Vagina (tissue), 2 donors: ENCODE results near the gene ZNF382.
A peak's percentile ranks its signal among the peaks of the same experiment; 100 is the strongest.

Experiments
- POLR2AphosphoS5 ChIP-seq, 2 donors: sonication (generic); formaldehyde crosslinking; IDR thresholded peaks; one replicate each; pipeline ENCODE4 v1.9.0; 2017; ENCODE audit warnings: antibody characterized with exemption in 2 of 2, mild to moderate bottlenecking in 2 of 2, low read depth in 1 of 2; ENCODE audit not compliant: insufficient read depth in 1 of 2
- TF ChIP-seq, protein P1 (sequence below), 3 experiments: fragments of 450-650 bp in 2 of 3; fragments of 200-600 bp in 1 of 3; sonication (generic) in 1 of 3; IDR thresholded peaks; one replicate each; pipeline ENCODE4 v1.5.1; 2017 to 2019; ENCODE audit warnings: antibody characterized with exemption in 3 of 3, mild to moderate bottlenecking in 2 of 3, moderate library complexity in 2 of 3

DNA sequence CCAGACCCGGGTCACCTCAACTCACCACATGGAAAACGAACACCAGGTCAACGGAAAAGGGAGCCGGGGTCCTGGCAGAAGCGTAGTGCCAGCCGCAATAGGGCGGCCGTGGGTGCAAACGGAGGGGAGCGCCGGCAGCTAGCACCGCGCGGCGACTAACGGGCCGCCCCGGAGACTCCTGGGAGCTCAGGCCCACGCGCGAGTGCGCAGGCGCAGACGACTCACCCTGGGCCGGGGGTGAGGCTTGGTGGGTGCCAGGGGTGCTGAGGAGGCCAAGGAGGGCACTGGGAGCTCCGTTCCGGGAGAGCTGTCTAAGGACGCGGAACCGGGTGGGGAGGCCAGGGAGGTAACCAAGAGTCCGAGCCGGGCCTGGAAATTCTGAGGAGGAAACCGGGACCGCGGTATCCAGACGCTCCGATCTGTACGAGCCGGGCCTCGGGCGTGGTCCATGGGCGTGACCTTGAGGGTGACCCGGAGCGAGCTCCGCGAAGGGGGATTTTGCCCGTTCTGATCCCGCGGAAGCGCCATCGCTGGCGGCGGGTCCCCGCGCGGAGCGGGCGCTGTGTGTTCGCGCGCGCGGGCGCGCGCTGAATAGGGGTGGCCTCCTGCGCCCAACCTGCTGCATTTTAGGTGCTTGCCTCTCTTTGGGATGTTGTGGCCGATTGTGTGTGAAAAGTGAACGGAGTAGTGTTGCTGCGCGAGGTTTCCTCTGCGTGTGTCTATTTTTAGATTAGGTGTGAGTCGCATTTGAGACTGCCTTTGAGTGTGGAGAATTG is at the start of gene ZNF382:
- TF ChIP-seq, protein P1, sequence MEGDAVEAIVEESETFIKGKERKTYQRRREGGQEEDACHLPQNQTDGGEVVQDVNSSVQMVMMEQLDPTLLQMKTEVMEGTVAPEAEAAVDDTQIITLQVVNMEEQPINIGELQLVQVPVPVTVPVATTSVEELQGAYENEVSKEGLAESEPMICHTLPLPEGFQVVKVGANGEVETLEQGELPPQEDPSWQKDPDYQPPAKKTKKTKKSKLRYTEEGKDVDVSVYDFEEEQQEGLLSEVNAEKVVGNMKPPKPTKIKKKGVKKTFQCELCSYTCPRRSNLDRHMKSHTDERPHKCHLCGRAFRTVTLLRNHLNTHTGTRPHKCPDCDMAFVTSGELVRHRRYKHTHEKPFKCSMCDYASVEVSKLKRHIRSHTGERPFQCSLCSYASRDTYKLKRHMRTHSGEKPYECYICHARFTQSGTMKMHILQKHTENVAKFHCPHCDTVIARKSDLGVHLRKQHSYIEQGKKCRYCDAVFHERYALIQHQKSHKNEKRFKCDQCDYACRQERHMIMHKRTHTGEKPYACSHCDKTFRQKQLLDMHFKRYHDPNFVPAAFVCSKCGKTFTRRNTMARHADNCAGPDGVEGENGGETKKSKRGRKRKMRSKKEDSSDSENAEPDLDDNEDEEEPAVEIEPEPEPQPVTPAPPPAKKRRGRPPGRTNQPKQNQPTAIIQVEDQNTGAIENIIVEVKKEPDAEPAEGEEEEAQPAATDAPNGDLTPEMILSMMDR (IDR thresholded peaks at IDR 0.05): no peak
- TF ChIP-seq POLR2AphosphoS5 (IDR thresholded peaks at IDR 0.05; ENCODE audit: insufficient read depth in 1 of 2, low read depth in 1 of 2): peak in 1 of 2 donors; percentile 58
